Astrocyte (in vitro differentiated cells and primary cell): ENCODE measurements around the gene NELFB. TPM values are rescaled to one million over a fixed set of nuclear protein-coding genes. Genes with fewer than 3 reads are reported as not detected.
A peak's percentile ranks its signal among the peaks of the same experiment; 100 is the strongest.

ENCODE experiments used
- DNase-seq: peaks from one replicate; pipeline ENCODE4 v3.0.0-alpha.2; 2010; ENCODE audit warnings: low read depth
- FAIRE-seq: peaks from 2 replicates; lab custom pipeline; 2011; peaks lifted over from hg19 to GRCh38; lab: Jason Lieb, UNC
- H2AFZ ChIP-seq: 2 replicates; pipeline ENCODE4 v1.6.0; 2012; ENCODE audit warnings: low read depth, low read length, inconsistent platforms
- H3K27ac ChIP-seq: 2 replicates; pipeline ENCODE4 v1.5.1; 2011; ENCODE audit warnings: low read depth, low read length, inconsistent platforms
- H3K27me3 ChIP-seq: 2 replicates; pipeline ENCODE4 v1.6.0; 2011; ENCODE audit warnings: low read length, inconsistent platforms; ENCODE audit not compliant: insufficient read depth
- H3K36me3 ChIP-seq: 2 replicates; pipeline ENCODE4 v1.5.1; 2011; ENCODE audit warnings: low read length, inconsistent platforms; ENCODE audit not compliant: insufficient read depth
- H3K4me1 ChIP-seq: 2 replicates; pipeline ENCODE4 v1.5.1; 2011; ENCODE audit warnings: low read length, inconsistent platforms; ENCODE audit not compliant: insufficient read depth
- H3K4me2 ChIP-seq: 2 replicates; pipeline ENCODE4 v1.6.0; 2012; ENCODE audit warnings: low read length, inconsistent platforms
- H3K4me3 ChIP-seq: 2 replicates; pipeline ENCODE4 v1.5.1; 2011; ENCODE audit warnings: low read depth, mild to moderate bottlenecking, low read length, inconsistent platforms; ENCODE audit not compliant: insufficient read depth
- H3K79me2 ChIP-seq: 2 replicates; pipeline ENCODE4 v1.6.0; 2012; ENCODE audit warnings: mild to moderate bottlenecking, low read length, inconsistent platforms; ENCODE audit not compliant: insufficient read depth
- H3K9ac ChIP-seq: 2 replicates; pipeline ENCODE4 v1.6.0; 2012; ENCODE audit warnings: mild to moderate bottlenecking, low read length, inconsistent platforms
- H3K9me3 ChIP-seq: 2 replicates; pipeline ENCODE4 v1.5.1; 2012; ENCODE audit warnings: low read depth, mild to moderate bottlenecking, low read length, inconsistent platforms; ENCODE audit not compliant: insufficient read depth
- H4K20me1 ChIP-seq: 2 replicates; pipeline ENCODE4 v1.6.0; 2012; ENCODE audit warnings: low read length, inconsistent platforms; ENCODE audit not compliant: insufficient read depth
- H3K27ac Mint-ChIP-seq: one replicate; pipeline ENCODE4 v1.8.0; 2021; ENCODE audit warnings: mild to moderate bottlenecking, mixed read lengths; ENCODE audit not compliant: unreplicated experiment
- H3K27me3 Mint-ChIP-seq: one replicate; pipeline ENCODE4 v1.8.0; 2021; ENCODE audit warnings: low read depth, mixed read lengths; ENCODE audit not compliant: unreplicated experiment
- H3K36me3 Mint-ChIP-seq: one replicate; pipeline ENCODE4 v1.8.0; 2021; ENCODE audit warnings: low read depth, mixed read lengths; ENCODE audit not compliant: unreplicated experiment
- H3K4me1 Mint-ChIP-seq: one replicate; pipeline ENCODE4 v1.8.0; 2021; ENCODE audit warnings: low read depth, mixed read lengths; ENCODE audit not compliant: unreplicated experiment
- H3K4me3 Mint-ChIP-seq: one replicate; pipeline ENCODE4 v1.8.0; 2021; ENCODE audit warnings: mild to moderate bottlenecking, moderate library complexity, mixed read lengths; ENCODE audit not compliant: unreplicated experiment
- H3K9me3 Mint-ChIP-seq: one replicate; pipeline ENCODE4 v1.8.0; 2021; ENCODE audit warnings: mild to moderate bottlenecking, mixed read lengths; ENCODE audit not compliant: unreplicated experiment
- EZH2 ChIP-seq: IDR thresholded peaks from 2 replicates; pipeline ENCODE4 v1.6.1; 2012; ENCODE audit warnings: mild to moderate bottlenecking, low read length, inconsistent platforms; ENCODE audit not compliant: insufficient read depth
- total RNA-seq: library from RNA; stranded (reverse); gene quantifications from 2 replicates; pipeline ENCODE4 v1.2.1, GENCODE V29; 2021
- TF ChIP-seq, protein P1 (sequence below): IDR thresholded peaks from 2 replicates; pipeline ENCODE4 v1.5.1; 2011; ENCODE audit warnings: low read depth, mild to moderate bottlenecking, inconsistent platforms, low read length, moderate library complexity; ENCODE audit not compliant: insufficient read depth

Gene NELFB
- total RNA-seq, 1 donor from 2014 or later = 48.9 TPM

- peaks cover 11% of the 10 kb centered on the region for H3K27me3 Mint-ChIP-seq
- no peaks in the 10 kb centered on the region for H3K36me3 ChIP-seq
- no peak for TF ChIP-seq EZH2
- TF ChIP-seq, protein P1, sequence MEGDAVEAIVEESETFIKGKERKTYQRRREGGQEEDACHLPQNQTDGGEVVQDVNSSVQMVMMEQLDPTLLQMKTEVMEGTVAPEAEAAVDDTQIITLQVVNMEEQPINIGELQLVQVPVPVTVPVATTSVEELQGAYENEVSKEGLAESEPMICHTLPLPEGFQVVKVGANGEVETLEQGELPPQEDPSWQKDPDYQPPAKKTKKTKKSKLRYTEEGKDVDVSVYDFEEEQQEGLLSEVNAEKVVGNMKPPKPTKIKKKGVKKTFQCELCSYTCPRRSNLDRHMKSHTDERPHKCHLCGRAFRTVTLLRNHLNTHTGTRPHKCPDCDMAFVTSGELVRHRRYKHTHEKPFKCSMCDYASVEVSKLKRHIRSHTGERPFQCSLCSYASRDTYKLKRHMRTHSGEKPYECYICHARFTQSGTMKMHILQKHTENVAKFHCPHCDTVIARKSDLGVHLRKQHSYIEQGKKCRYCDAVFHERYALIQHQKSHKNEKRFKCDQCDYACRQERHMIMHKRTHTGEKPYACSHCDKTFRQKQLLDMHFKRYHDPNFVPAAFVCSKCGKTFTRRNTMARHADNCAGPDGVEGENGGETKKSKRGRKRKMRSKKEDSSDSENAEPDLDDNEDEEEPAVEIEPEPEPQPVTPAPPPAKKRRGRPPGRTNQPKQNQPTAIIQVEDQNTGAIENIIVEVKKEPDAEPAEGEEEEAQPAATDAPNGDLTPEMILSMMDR = no peak
- peaks cover 4% of the 10 kb centered on the region for H3K9me3 ChIP-seq
- H3K4me3 ChIP-seq = no peak overlapping the region
- H3K4me1 Mint-ChIP-seq = peaks cover 8% of the 10 kb centered on the region
- no peak overlapping the region for H3K9ac ChIP-seq
- H3K4me3 Mint-ChIP-seq = no peak overlapping the region
- peaks cover 3% of the 10 kb centered on the region for H4K20me1 ChIP-seq
- no peak overlapping the region for H3K27ac ChIP-seq
- H3K9me3 Mint-ChIP-seq = no peaks in the 10 kb centered on the region
- H3K4me1 ChIP-seq = peaks cover 38% of the 10 kb centered on the region
- no peaks in the 10 kb centered on the region for H3K36me3 Mint-ChIP-seq
- peak overlapping the region; percentile 11 for H2AFZ ChIP-seq
- FAIRE-seq = no peak
- DNase-seq = no peak
- H3K4me2 ChIP-seq = peak overlapping the region; percentile 68
- peaks cover 14% of the 10 kb centered on the region for H3K27me3 ChIP-seq
- no peaks in the 10 kb centered on the region for H3K79me2 ChIP-seq
- H3K27ac Mint-ChIP-seq = no peak overlapping the region
These were observed 42.8 kb downstream of the NELFB start for GRCh38 chr9:137297966-137298365.

GRCh38 chr9:137298401-137299202, 43.5 kb downstream of the NELFB start:
- DNase-seq (peak; percentile 31), FAIRE-seq (no peak)
- H4K20me1 ChIP-seq = peaks cover 3% of the 10 kb centered on the region
- Mint-ChIP-seq H3K4me1 (peaks cover 8% of the 10 kb centered on the region), H3K36me3 (no peaks in the 10 kb centered on the region), H3K9me3 (no peaks in the 10 kb centered on the region), H3K27me3 (peaks cover 11% of the 10 kb centered on the region), H3K27ac (no peak overlapping the region), H3K4me3 (no peak overlapping the region)
- H2AFZ ChIP-seq = peak overlapping the region; percentile 59
- peaks cover 10% of the 10 kb centered on the region for H3K27me3 ChIP-seq
- no peak overlapping the region for H3K27ac ChIP-seq
- peak overlapping the region; percentile 68 for H3K4me2 ChIP-seq
- H3K4me3 ChIP-seq = no peak overlapping the region
- H3K4me1 ChIP-seq = peaks cover 38% of the 10 kb centered on the region
- peaks cover 4% of the 10 kb centered on the region for H3K9me3 ChIP-seq
- no peaks in the 10 kb centered on the region for H3K79me2 ChIP-seq
- H3K9ac ChIP-seq = peak overlapping the region; percentile 16
- no peaks in the 10 kb centered on the region for H3K36me3 ChIP-seq
- TF ChIP-seq, protein P1 = no peak
- TF ChIP-seq EZH2 = no peak

DNA sequence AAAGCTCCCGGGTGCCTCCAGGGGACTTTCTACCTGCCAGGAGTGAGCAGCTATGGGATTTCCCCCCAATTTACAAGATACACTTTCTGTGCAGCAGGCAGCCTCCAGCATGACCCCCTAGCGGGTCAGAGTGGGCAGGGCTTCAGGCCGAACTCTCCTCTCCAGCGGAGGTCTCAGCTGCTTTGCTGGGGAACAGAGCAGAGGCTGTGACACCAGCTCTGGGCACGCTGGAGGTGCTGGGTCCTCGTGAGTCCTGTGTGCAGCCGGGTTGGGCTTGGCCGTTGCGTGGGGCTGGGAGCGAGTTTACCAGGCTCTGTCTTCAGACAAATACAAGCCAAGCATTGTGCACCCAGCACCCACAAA, 44.1 kb downstream of the NELFB start:
- Histone ChIP-seq H3K9ac (peak overlapping the region; percentile 16), H3K27ac (no peak overlapping the region), H3K27me3 (peaks cover 8% of the 10 kb centered on the region), H2AFZ (peak overlapping the region; percentile 37), H3K36me3 (no peaks in the 10 kb centered on the region), H3K79me2 (no peaks in the 10 kb centered on the region), H3K4me2 (peak overlapping the region; percentile 68), H3K4me3 (no peak overlapping the region), H3K9me3 (peaks cover 3% of the 10 kb centered on the region), H4K20me1 (peaks cover 3% of the 10 kb centered on the region), H3K4me1 (peaks cover 38% of the 10 kb centered on the region)
- no peak overlapping the region for H3K27ac Mint-ChIP-seq
- no peak for TF ChIP-seq EZH2
- TF ChIP-seq, protein P1 = no peak
- H3K9me3 Mint-ChIP-seq = no peaks in the 10 kb centered on the region
- DNase-seq (no peak), FAIRE-seq (no peak)
- no peaks in the 10 kb centered on the region for H3K36me3 Mint-ChIP-seq
- peaks cover 8% of the 10 kb centered on the region for H3K4me1 Mint-ChIP-seq
- peaks cover 9% of the 10 kb centered on the region for H3K27me3 Mint-ChIP-seq
- peak overlapping the region; percentile 27 for H3K4me3 Mint-ChIP-seq
